Superior temporal gyrus (tissue), 1 donor: ENCODE results near the gene MGARP.
"Not testable (repeated sequence)": the region's sequence is repeated elsewhere in the genome, so short reads cannot be mapped to it uniquely, and the experiment has no call there.

Experiments
- DNase-seq: peaks from one replicate; pipeline ENCODE4 v3.0.0-alpha.2; 2016; ENCODE audit errors: extremely low spot score

Gene MGARP

GRCh38 chr4:139295206-139295941, 15.3 kb upstream of the MGARP start:
- peak; percentile 99 for DNase-seq

- no peak for DNase-seq
Measured at GRCh38 chr4:139286186-139286698, 6.2 kb upstream of the MGARP start.

- no peak for DNase-seq
Measured at GRCh38 chr4:139282721-139283075, 2.7 kb upstream of the MGARP start.

GRCh38 chr4:139282065-139282720, 2.2 kb upstream of the MGARP start:
- DNase-seq = no peak

GRCh38 chr4:139278912-139279759, 889 bp downstream of the MGARP start:
- DNase-seq = no peak

- no peak for DNase-seq
Measured at GRCh38 chr4:139278485-139278884, 1.5 kb downstream of the MGARP start.

GRCh38 chr4:139275281-139275735, 4.7 kb downstream of the MGARP start:
- no peak for DNase-seq

- DNase-seq = no peak
Measured at GRCh38 chr4:139274790-139275189, 5.2 kb downstream of the MGARP start.

GRCh38 chr4:139273835-139274234, 6.2 kb downstream of the MGARP start:
- no peak for DNase-seq

- no peak for DNase-seq
Measured at GRCh38 chr4:139267301-139267700, 12.7 kb downstream of the MGARP start.

GRCh38 chr4:139266583-139267257, 13.3 kb downstream of the MGARP start:
- no peak for DNase-seq

- no peak for DNase-seq
Measured at GRCh38 chr4:139266208-139266582, 13.8 kb downstream of the MGARP start.

- DNase-seq = no peak
Measured at GRCh38 chr4:139265654-139266053, 14.4 kb downstream of the MGARP start.

GRCh38 chr4:139256349-139256748, 23.7 kb downstream of the MGARP start:
- no peak for DNase-seq

GRCh38 chr4:139255581-139255980, 24.4 kb downstream of the MGARP start:
- not testable (repeated sequence) for DNase-seq

GRCh38 chr4:139253713-139254112, 26.3 kb downstream of the MGARP start:
- no peak for DNase-seq

GRCh38 chr4:139253046-139253445, 27.0 kb downstream of the MGARP start:
- DNase-seq = no peak

GRCh38 chr4:139247700-139248238, 32.3 kb downstream of the MGARP start:
- no peak for DNase-seq

- DNase-seq = no peak
Measured at GRCh38 chr4:139247241-139247640, 32.8 kb downstream of the MGARP start.

GRCh38 chr4:139246166-139246565, 33.9 kb downstream of the MGARP start:
- no peak for DNase-seq

- DNase-seq = no peak
Measured at GRCh38 chr4:139245590-139245989, 34.4 kb downstream of the MGARP start.
